Naive B cell (primary cell): ENCODE measurements around the gene NPDC1. TPM values are rescaled to one million over a fixed set of nuclear protein-coding genes. Genes with fewer than 3 reads are reported as not detected.
A peak's percentile ranks its signal among the peaks of the same experiment; 100 is the strongest.
"Not testable (repeated sequence)": the region's sequence is repeated elsewhere in the genome, so short reads cannot be mapped to it uniquely, and the experiment has no call there.

Experiments used
- ATAC-seq, 2 donors: fragments of 150-1000 bp; cut with Tn5 transposase; 2 replicates each; pipeline ENCODE4 v1.10.0; 2021; ENCODE audit warnings: low read depth in 2 of 2, mild to moderate bottlenecking in 2 of 2, moderate library complexity in 2 of 2
- DNase-seq: peaks from one replicate; pipeline ENCODE4 v3.0.0; 2022
- H3K27ac Mint-ChIP-seq, 6 donors: one replicate each; pipeline ENCODE4 v1.8.0; 2020 to 2022; ENCODE audit warnings: mild to moderate bottlenecking in 6 of 6, mixed read lengths in 6 of 6, moderate library complexity in 5 of 6, inconsistent platforms in 2 of 6
- H3K27me3 Mint-ChIP-seq, 3 donors: one replicate each; pipeline ENCODE4 v1.8.0; 2021 to 2022; ENCODE audit warnings: mixed read lengths in 3 of 3, mild to moderate bottlenecking in 1 of 3
- H3K36me3 Mint-ChIP-seq, 2 donors: one replicate each; pipeline ENCODE4 v1.8.0; 2020 to 2022; ENCODE audit warnings: mixed read lengths in 2 of 2, inconsistent platforms in 1 of 2, mild to moderate bottlenecking in 1 of 2
- H3K4me1 Mint-ChIP-seq, 3 donors: one replicate each; pipeline ENCODE4 v1.8.0; 2020 to 2022; ENCODE audit warnings: mixed read lengths in 3 of 3, inconsistent platforms in 1 of 3, mild to moderate bottlenecking in 1 of 3, moderate library complexity in 1 of 3
- H3K4me3 Mint-ChIP-seq, 8 donors: one replicate each; pipeline ENCODE4 v1.8.0; 2020 to 2022; ENCODE audit warnings: mild to moderate bottlenecking in 8 of 8, mixed read lengths in 8 of 8, moderate library complexity in 8 of 8, inconsistent platforms in 2 of 8
- H3K9me3 Mint-ChIP-seq, 7 donors: one replicate each; pipeline ENCODE4 v1.8.0; 2020 to 2022; ENCODE audit warnings: mixed read lengths in 7 of 7, mild to moderate bottlenecking in 5 of 7, inconsistent platforms in 2 of 7, moderate library complexity in 1 of 7
- polyA plus RNA-seq, 6 donors: library from polyadenylated mRNA; unstranded; fragments of 300-500 nt; fragmentation: Illumina TruSeq; gene quantifications; one replicate each; pipeline ENCODE4 v1.2.3, GENCODE V29; 2021; ENCODE audit warnings: low read depth in 6 of 6

The NPDC1 gene
- polyA plus RNA-seq, 6 donors from 2014 or later = 0.68 TPM; not detected in 5

GRCh38 chr9:137035507-137035834 lies 10.5 kb downstream of the NPDC1 start:
- H3K27ac Mint-ChIP-seq = peak overlapping the region in 2 of 6 donors; percentile 11 to 49
- no peak for ATAC-seq
- H3K9me3 Mint-ChIP-seq = no peaks in the 10 kb centered on the region
- peaks cover 0 to 15% (median 7%) of the 10 kb centered on the region in 3 donors for H3K27me3 Mint-ChIP-seq
- H3K4me3 Mint-ChIP-seq = peak overlapping the region in 2 of 8 donors; percentile 53 to 76
- no peak for DNase-seq
- H3K4me1 Mint-ChIP-seq = peaks cover 31 to 43% (median 35%) of the 10 kb centered on the region in 3 donors
- H3K36me3 Mint-ChIP-seq = no peaks in the 10 kb centered on the region

GRCh38 chr9:137034709-137035506 lies 11.1 kb downstream of the NPDC1 start:
- DNase-seq (peak; percentile 82), ATAC-seq (peak; percentile 73 to 76)
- peak overlapping the region; percentile 53 to 86 (median 76) for H3K4me3 Mint-ChIP-seq
- H3K27me3 Mint-ChIP-seq = peaks cover 0 to 15% (median under 1%) of the 10 kb centered on the region in 3 donors
- no peaks in the 10 kb centered on the region for H3K36me3 Mint-ChIP-seq
- H3K9me3 Mint-ChIP-seq = no peaks in the 10 kb centered on the region
- H3K27ac Mint-ChIP-seq = peak overlapping the region in 5 of 6 donors; percentile 11 to 87 (median 49)
- peaks cover 35 to 49% (median 41%) of the 10 kb centered on the region in 3 donors for H3K4me1 Mint-ChIP-seq

- Mint-ChIP-seq H3K27ac (peak overlapping the region in 3 of 6 donors; percentile 4 to 87 (median 11)), H3K9me3 (no peaks in the 10 kb centered on the region), H3K36me3 (no peaks in the 10 kb centered on the region), H3K4me3 (peak overlapping the region in 6 of 8 donors; percentile 76 to 92 (median 76)), H3K4me1 (peaks cover 41 to 56% (median 48%) of the 10 kb centered on the region in 3 donors), H3K27me3 (peaks cover 0 to 13% (median 0%) of the 10 kb centered on the region in 3 donors)
- ATAC-seq (no peak), DNase-seq (no peak)
Measured at GRCh38 chr9:137034039-137034708, 11.8 kb downstream of the NPDC1 start.

GRCh38 chr9:137033481-137033880 lies 12.5 kb downstream of the NPDC1 start:
- ATAC-seq, H3K27me3 Mint-ChIP-seq, DNase-seq, H3K9me3 Mint-ChIP-seq, H3K36me3 Mint-ChIP-seq: not testable (repeated sequence)
- H3K4me3 Mint-ChIP-seq = peak overlapping the region; percentile 39 to 92 (median 74)
- peak overlapping the region in 2 of 6 donors; percentile 55 to 72 for H3K27ac Mint-ChIP-seq
- H3K4me1 Mint-ChIP-seq = peaks cover 41 to 63% (median 52%) of the 10 kb centered on the region in 3 donors

- no peak for ATAC-seq
- peak overlapping the region in 3 of 6 donors; percentile 55 to 90 (median 66) for H3K27ac Mint-ChIP-seq
- no peaks in the 10 kb centered on the region for H3K36me3 Mint-ChIP-seq
- no peaks in the 10 kb centered on the region for H3K9me3 Mint-ChIP-seq
- H3K27me3 Mint-ChIP-seq = peaks cover 0 to 5% (median 0%) of the 10 kb centered on the region in 3 donors
- H3K4me1 Mint-ChIP-seq = peaks cover 41 to 63% (median 52%) of the 10 kb centered on the region in 3 donors
- H3K4me3 Mint-ChIP-seq = peak overlapping the region; percentile 70 to 92 (median 76)
- DNase-seq = no peak
Measured at GRCh38 chr9:137032858-137033257, 13.1 kb downstream of the NPDC1 start.

GRCh38 chr9:137031904-137032640 lies 13.9 kb downstream of the NPDC1 start, which contains the start of gene FUT7:
Gene FUT7, minus strand, starts transcription at chr9:137032088. Its CDS starts 97 bp downstream, at chr9:137031991.
- H3K9me3 Mint-ChIP-seq = no peaks in the 10 kb centered on the region
- peaks cover 0 to 5% (median 0%) of the 10 kb centered on the region in 3 donors for H3K27me3 Mint-ChIP-seq
- peak; percentile 38 to 45 for ATAC-seq
- H3K4me3 Mint-ChIP-seq = peak within 1 kb of the TSS; percentile 80 to 92 (median 85)
- no peaks in the 10 kb centered on the region for H3K36me3 Mint-ChIP-seq
- H3K27ac Mint-ChIP-seq = peak within 1 kb of the TSS in 4 of 6 donors; percentile 55 to 93 (median 82)
- DNase-seq = peak; percentile 71
- peaks cover 45 to 63% (median 55%) of the 10 kb centered on the region in 3 donors for H3K4me1 Mint-ChIP-seq

GRCh38 chr9:137030538-137031527 lies 15.1 kb downstream of the NPDC1 start:
- peak overlapping the region in 4 of 6 donors; percentile 56 to 93 (median 68) for H3K27ac Mint-ChIP-seq
- H3K9me3 Mint-ChIP-seq = no peaks in the 10 kb centered on the region
- DNase-seq = peak; percentile 48
- H3K4me1 Mint-ChIP-seq = peaks cover 45 to 67% (median 63%) of the 10 kb centered on the region in 3 donors
- H3K36me3 Mint-ChIP-seq = no peaks in the 10 kb centered on the region
- H3K4me3 Mint-ChIP-seq = peak overlapping the region; percentile 80 to 92 (median 85)
- no peak for ATAC-seq
- peaks cover 0 to 5% (median 0%) of the 10 kb centered on the region in 3 donors for H3K27me3 Mint-ChIP-seq

- peak overlapping the region in 2 of 6 donors; percentile 19 to 39 for H3K27ac Mint-ChIP-seq
- peak overlapping the region; percentile 80 to 92 (median 85) for H3K4me3 Mint-ChIP-seq
- no peak for DNase-seq
- H3K9me3 Mint-ChIP-seq = no peaks in the 10 kb centered on the region
- H3K36me3 Mint-ChIP-seq = no peaks in the 10 kb centered on the region
- no peaks in the 10 kb centered on the region for H3K27me3 Mint-ChIP-seq
- ATAC-seq = no peak
- peaks cover 41 to 62% (median 61%) of the 10 kb centered on the region in 3 donors for H3K4me1 Mint-ChIP-seq
Measured at GRCh38 chr9:137030006-137030405, 16.0 kb downstream of the NPDC1 start.

GRCh38 chr9:137029058-137029936 lies 16.7 kb downstream of the NPDC1 start:
- peak; percentile 34 to 41 for ATAC-seq
- H3K27ac Mint-ChIP-seq = peak overlapping the region; percentile 16 to 72 (median 43)
- peak overlapping the region; percentile 79 to 92 (median 85) for H3K4me3 Mint-ChIP-seq
- peaks cover 36 to 55% (median 54%) of the 10 kb centered on the region in 3 donors for H3K4me1 Mint-ChIP-seq
- H3K36me3 Mint-ChIP-seq = no peaks in the 10 kb centered on the region
- DNase-seq = peak; percentile 71
- no peaks in the 10 kb centered on the region for H3K9me3 Mint-ChIP-seq
- no peaks in the 10 kb centered on the region for H3K27me3 Mint-ChIP-seq

- H3K27ac Mint-ChIP-seq = peak overlapping the region in 1 of 6 donors; percentile 76
- peaks cover 31 to 49% (median 47%) of the 10 kb centered on the region in 3 donors for H3K4me1 Mint-ChIP-seq
- peak overlapping the region; percentile 79 to 92 (median 82) for H3K4me3 Mint-ChIP-seq
- no peaks in the 10 kb centered on the region for H3K27me3 Mint-ChIP-seq
- no peaks in the 10 kb centered on the region for H3K36me3 Mint-ChIP-seq
- DNase-seq (peak; percentile 68), ATAC-seq (peak; percentile 54 to 60)
- H3K9me3 Mint-ChIP-seq = no peaks in the 10 kb centered on the region
Measured at GRCh38 chr9:137028263-137029057, 17.5 kb downstream of the NPDC1 start.
